Activated CD4-positive, alpha-beta T cell treated with anti-CD3 and anti-CD28 coated beads, Interleukin-2, amount 10 ng/mL, durations not matched to agents 24 days and 14 days (primary cell): ENCODE measurements around the gene NBPF6. TPM values are rescaled to one million over a fixed set of nuclear protein-coding genes. Genes with fewer than 3 reads are reported as not detected.
"Not testable (repeated sequence)": the region's sequence is repeated elsewhere in the genome, so short reads cannot be mapped to it uniquely, and the experiment has no call there.

Source experiments
- DNase-seq: peaks from one replicate; pipeline ENCODE4 v3.0.0; 2022
- H3K27ac Mint-ChIP-seq: one replicate; pipeline ENCODE4 v1.8.0; 2022; ENCODE audit warnings: mild to moderate bottlenecking, mixed read lengths
- H3K27me3 Mint-ChIP-seq: one replicate; pipeline ENCODE4 v1.8.0; 2022; ENCODE audit warnings: mixed read lengths
- H3K36me3 Mint-ChIP-seq: one replicate; pipeline ENCODE4 v1.8.0; 2022; ENCODE audit warnings: low read depth, mild to moderate bottlenecking, mixed read lengths
- H3K4me1 Mint-ChIP-seq: one replicate; pipeline ENCODE4 v1.8.0; 2021; ENCODE audit warnings: mixed read lengths
- H3K4me3 Mint-ChIP-seq: one replicate; pipeline ENCODE4 v1.8.0; 2022; ENCODE audit warnings: mild to moderate bottlenecking, moderate library complexity, mixed read lengths
- H3K9me3 Mint-ChIP-seq: one replicate; pipeline ENCODE4 v1.8.0; 2021; ENCODE audit warnings: mixed read lengths
- intact Hi-C: fragments of 100-400 bp; cut with micrococcal nuclease; formaldehyde crosslinking; loops from one replicate; pipeline ENCODE4 v1.15.1; 2023
- total RNA-seq: library from RNA; stranded (reverse); gene quantifications from 2 replicates; pipeline ENCODE4 v1.2.3, GENCODE V29; 2022

The NBPF6 gene
- total RNA-seq, 1 donor from 2014 or later, result 0.40 TPM

DNA sequence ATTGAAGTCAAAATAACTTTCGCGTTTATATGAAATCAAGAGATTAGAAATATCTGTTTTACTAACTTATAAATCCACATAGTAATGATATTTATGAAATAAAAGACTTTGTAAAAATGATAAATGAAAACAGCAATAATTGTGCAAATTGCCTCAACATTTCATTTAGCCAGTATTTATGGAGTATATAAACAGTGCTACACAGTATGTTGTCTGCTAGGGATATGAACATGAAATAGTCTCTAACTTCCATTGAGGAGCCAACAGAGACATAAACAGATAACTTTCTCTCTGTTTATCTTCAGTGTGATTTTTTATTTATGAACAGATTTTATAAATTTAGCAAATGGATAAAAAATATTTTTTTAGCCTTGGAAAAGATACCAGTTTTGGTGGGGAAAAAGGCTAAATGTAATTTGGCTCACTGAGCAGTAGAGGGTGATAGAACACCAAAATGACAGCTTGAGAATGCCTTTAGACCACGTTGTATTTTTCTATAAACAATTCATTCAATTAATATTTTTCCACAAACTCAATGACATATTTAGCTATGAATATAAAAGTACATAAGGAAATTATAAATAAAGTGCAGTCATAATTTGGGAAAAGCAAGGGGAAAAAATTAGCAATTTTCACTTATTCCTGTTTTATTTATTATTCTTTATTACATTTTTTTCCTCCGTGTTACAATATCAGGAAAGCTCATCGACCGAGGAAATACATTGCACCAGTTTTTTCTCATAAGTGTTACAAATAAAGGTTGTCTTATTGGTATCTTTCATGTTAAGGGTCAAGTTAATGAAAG, 62.3 kb downstream of the NBPF6 start:
- intact Hi-C loops, result loop anchor here (1.0 to 5.0 kb wide), 3 partner anchors 49 to 195 kb away; no protein-coding TSS in a partner anchor
- H3K4me3 Mint-ChIP-seq, result no peak overlapping the region
- H3K27ac Mint-ChIP-seq, result no peak overlapping the region

GRCh38 chr1:108513044-108513415, 62.9 kb downstream of the NBPF6 start:
- no peaks in the 10 kb centered on the region for H3K9me3 Mint-ChIP-seq
- H3K36me3 Mint-ChIP-seq, result no peaks in the 10 kb centered on the region
- no peak for DNase-seq
- intact Hi-C loops, result loop anchor here (5.0 kb wide), 1 partner anchor 194 kb away; no protein-coding TSS in a partner anchor
- H3K4me3 Mint-ChIP-seq, result no peak overlapping the region
- H3K4me1 Mint-ChIP-seq, result no peaks in the 10 kb centered on the region
- H3K27me3 Mint-ChIP-seq, result peaks cover 52% of the 10 kb centered on the region
- H3K27ac Mint-ChIP-seq, result no peak overlapping the region

More for the DNA sequence above, 62.3 kb downstream of the NBPF6 start:
- Mint-ChIP-seq H3K36me3 (no peaks in the 10 kb centered on the region), H3K27me3 (peaks cover 55% of the 10 kb centered on the region), H3K9me3 (no peaks in the 10 kb centered on the region), H3K4me1 (no peaks in the 10 kb centered on the region)
- no peak for DNase-seq

- intact Hi-C loops, result loop anchor here (5.0 kb wide), 1 partner anchor 193 kb away; no protein-coding TSS in a partner anchor
- H3K27me3 Mint-ChIP-seq, result peaks cover 55% of the 10 kb centered on the region
- not testable (repeated sequence) for DNase-seq, H3K4me3 Mint-ChIP-seq, H3K9me3 Mint-ChIP-seq, H3K4me1 Mint-ChIP-seq, H3K27ac Mint-ChIP-seq, H3K36me3 Mint-ChIP-seq
Observed at GRCh38 chr1:108513914-108514313, 63.8 kb downstream of the NBPF6 start.

GRCh38 chr1:108517301-108517897, 67.3 kb downstream of the NBPF6 start:
- H3K9me3 Mint-ChIP-seq, H3K36me3 Mint-ChIP-seq, intact Hi-C loops, H3K27ac Mint-ChIP-seq, H3K4me3 Mint-ChIP-seq, DNase-seq, H3K4me1 Mint-ChIP-seq: not testable (repeated sequence)
- peaks cover 58% of the 10 kb centered on the region for H3K27me3 Mint-ChIP-seq

Other genes with a start within 250 kb of the NBPF6 start
- gene SLC25A24, start 250.0 kb upstream of the NBPF6 start, total RNA-seq, result 16.9 and 18.4 TPM in 2 replicates
- 0.14 TPM in 1 of 2 replicates, not detected in the other for gene NBPF4, start 206.3 kb upstream of the NBPF6 start, total RNA-seq
- 13.4 and 14.0 TPM in 2 replicates for gene EEIG2, start 109.8 kb downstream of the NBPF6 start, total RNA-seq
- gene HENMT1, start 210.8 kb downstream of the NBPF6 start, total RNA-seq, result 17.5 and 17.7 TPM in 2 replicates
- gene PRPF38B, start 242.0 kb downstream of the NBPF6 start, total RNA-seq, result 89.2 and 90.3 TPM in 2 replicates